HG03039 (cell line): ENCODE data around the gene CNGA1.
A peak's percentile ranks its signal among the peaks of the same experiment; 100 is the strongest.
"Not testable (repeated sequence)": the region's sequence is repeated elsewhere in the genome, so short reads cannot be mapped to it uniquely, and the experiment has no call there.

ENCODE experiments used
- ATAC-seq: cut with Tn5 transposase; IDR thresholded peaks from one replicate; pipeline ENCODE4 v1.9.1; 2021; ENCODE audit warnings: mild to moderate bottlenecking, moderate library complexity; ENCODE audit not compliant: unreplicated experiment

Gene CNGA1

DNA sequence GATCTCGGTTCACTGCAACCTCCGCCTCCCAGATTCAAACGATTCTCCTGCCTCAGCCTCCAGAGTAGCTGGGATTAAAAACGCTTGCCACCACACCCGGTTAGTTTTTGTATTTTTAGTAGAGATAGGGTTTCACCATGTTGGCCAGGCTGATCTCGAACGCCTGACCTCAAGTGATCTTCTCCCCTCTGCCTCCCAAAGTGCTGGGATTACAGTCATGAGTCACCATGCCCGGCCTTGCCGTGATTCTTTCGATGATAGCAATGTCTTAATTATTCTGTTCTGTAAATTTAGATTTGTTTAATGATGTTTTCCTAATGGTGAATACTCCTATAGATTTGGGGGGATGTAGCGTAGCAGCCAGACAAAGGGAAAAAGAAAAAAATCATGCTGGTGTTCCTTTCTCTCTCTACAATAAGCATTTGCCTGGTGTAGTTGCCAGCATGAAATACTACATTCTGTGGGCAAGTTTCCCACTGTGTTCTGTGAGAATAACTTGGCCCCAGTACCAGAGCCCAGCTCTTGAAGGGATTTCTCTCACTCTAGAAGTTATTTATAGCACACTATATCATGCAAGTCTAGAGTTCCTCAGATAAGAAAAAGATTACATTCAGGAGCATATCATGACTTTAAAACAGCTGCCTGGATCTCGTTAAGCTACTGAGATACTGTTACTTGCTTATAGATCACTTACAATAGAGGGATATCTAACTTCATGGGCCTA lies 15.5 kb upstream of the CNGA1 start:
- ATAC-seq: no peak

DNA sequence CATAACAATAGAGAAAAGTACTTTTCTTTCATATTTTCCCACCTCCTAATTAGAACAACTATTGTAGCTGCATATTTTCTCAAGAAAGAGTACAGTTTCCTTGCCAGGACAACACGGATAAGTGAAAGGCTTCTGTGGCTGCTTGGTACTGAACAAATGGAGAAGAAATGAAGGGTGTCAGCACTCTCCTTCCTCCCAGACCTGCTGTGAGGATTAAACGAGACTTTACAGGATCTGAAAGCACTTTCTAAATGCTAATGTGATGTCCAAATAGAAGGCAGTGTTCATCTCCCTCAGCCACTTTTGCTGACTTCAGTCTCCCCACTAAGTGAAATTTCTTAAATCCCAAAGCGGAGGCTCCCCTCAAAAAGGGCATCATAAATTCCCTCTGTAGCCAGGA lies 14.0 kb upstream of the CNGA1 start:
- ATAC-seq: no peak

DNA sequence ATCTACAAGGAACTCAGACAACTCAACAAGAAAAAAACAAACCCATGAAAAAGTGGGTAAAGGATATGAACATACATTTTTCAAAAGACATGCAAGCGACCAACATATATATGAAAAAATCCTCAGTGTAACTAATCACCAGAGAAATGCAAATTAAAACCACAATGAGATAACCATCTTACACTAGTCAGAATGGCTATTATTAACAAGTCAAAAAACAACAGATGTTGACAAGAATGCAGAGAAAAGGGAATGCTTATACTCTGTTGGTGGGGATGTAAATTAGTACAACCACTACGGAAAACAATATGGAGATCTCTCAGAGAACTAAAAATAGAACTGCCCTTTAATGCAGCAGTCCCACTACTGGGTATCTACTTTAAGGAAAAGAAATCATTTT lies 12.2 kb upstream of the CNGA1 start:
- ATAC-seq: peak; percentile 55

DNA sequence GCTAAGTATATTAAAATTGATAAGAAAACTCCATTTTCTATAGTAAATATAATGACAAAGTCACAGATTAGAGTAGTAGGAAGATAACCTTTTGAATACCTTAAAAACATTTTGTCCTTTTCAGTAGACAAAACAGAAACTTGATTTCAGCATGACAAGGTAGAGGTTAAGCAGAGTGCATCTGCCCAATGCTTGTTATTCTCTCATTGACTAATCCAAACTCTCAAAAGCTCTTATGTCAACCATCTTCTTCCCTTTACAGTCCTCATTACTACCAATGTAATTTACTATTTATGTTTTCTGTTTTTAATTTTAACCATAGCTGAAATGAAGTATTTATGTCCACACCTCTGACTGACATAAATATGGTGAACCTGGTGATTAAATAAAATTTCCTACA lies 11.2 kb upstream of the CNGA1 start:
- ATAC-seq: peak; percentile 64

DNA sequence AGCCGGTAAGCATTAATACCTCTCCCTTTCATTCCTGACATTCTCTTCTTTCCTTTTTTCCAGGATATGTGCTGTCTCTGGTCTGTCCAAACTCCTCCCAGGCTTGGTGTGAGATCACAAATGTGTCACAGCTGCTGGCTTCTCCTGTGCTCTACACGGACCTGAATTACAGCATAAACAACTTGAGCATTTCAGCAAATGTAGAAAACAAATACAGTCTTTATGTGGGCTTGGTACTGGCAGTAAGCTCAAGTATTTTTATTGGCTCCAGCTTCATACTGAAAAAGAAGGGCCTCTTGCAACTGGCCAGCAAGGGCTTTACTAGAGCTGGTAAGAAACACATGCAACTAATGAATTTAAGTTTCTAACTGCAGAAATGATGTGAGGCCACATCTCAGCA lies 8.5 kb upstream of the CNGA1 start:
- no peak for ATAC-seq

DNA sequence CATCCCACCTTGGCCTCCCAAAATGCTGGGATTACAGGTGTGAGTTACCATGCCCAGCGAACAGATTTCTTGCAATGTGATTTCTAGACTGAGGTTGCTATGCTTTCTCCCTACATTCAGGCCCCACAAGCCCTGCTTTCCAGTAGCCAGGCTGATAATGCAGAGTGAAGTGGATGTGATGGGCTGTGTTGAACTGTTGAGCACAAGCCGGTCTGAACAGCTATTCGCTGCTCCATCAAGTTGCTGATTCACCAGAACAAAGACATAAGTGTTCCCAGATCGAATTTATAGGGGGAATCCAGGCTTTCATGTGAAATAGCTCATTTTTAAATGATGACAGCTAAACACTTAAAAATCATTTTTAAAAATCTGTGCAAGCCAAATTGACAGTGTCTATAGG lies 8.0 kb upstream of the CNGA1 start:
- no peak for ATAC-seq

DNA sequence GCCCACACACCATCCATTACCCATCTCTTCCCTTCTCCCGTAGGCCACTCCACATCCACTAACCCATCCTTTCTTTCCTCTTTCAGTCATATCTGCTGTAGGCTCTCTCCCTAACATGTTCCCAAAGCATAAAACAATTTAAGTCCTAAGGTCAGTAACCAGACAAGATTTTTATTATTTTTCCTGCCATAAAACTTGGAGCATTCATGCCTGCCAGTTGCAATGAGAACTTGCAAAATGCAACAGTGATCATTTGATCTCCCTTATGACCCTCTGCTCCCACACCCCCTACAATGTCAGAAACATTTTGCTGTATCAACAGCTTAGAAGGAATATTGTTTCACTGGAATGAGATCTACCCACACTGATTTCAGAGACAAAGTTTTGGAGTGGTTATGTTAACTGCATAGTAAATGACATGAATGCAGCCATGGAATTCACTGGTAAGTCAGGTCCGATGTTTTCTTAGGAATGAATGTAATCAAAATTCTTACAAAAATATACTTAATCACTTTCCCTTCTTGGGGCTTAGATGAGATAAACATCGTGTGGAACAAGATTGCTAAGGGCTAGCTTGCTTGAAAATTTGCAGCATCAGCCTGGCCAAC lies 5.8 kb upstream of the CNGA1 start:
- no peak for ATAC-seq

DNA sequence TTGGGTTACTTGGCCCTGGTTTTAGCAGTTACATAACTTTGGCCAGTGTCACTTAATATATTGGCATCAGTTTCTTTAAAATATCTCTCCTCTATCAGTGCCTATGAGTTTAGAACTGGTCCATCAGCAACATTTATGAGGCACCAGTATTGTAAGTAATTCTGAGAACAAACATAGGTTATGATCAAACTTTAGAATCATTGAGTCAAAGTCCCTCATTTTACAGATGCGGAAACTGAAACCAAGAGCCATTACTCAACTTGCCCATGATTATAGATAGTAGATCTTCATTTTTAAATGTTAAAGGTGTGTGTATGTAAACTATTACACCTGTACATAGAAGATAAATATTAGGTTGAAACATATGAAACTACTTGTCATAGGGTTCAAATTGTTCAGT lies 4.6 kb upstream of the CNGA1 start:
- ATAC-seq: no peak

DNA sequence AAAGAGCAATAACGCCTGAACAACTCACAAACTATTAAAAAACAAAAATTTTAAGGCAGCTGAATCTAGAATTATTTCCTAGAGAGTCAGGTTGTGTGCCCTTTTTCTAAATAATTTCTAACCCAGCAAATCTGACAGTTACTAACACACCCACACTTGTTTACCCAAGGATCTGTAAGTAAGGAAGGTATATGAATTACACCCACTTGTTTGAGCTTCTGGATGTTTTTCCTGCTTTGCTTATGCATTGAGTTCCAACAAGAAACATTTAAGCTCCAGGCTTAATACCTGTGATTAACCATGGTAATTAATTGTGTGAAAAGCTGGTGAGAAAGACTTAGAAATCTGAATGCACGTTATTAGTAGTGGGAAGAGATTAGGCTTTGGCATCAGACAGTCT lies 1.6 kb upstream of the CNGA1 start:
- no peak for ATAC-seq

DNA sequence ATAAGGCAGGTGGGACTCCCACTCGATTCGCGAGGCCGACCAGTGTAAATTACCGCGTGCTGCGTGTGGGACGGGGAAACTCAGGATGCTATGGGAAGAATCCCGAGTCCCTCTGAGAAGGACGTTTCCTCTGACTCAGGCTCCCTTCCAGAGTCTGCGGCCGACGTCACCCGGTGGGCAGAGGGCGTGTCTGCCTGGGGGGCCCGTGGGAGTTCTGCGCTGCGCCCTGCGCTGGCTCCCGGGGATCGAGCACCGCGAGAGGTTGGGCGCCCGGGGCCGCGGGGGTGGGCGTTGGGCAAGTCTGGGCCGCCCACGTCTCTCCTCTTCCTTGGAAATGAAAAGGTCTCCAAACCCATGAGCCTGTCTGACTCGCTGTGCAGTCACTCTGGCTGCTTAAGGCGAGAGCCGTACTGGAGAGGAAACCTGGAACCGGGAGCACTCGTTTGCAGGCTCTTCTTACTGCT lies 659 bp upstream of the CNGA1 start:
- ATAC-seq: no peak

DNA sequence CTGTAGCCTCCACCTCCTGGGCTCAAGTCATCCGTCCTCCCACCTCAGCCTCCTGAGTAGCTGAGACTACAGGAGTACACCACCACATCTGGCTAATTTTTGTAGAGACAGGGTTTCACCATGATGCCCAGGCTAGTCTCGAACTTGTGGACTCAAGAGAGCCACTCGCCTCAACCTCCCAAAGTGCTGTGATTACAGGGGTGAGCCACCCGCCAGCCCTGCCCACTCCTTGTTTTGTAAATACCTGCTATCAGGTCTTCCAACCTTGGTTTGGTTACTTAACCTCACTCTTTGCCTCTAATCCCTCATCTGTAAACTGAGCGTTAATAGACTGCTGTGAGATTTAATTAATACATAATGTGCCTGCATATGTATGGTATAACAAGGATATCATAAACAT lies 803 bp downstream of the CNGA1 start:
- ATAC-seq: no peak

DNA sequence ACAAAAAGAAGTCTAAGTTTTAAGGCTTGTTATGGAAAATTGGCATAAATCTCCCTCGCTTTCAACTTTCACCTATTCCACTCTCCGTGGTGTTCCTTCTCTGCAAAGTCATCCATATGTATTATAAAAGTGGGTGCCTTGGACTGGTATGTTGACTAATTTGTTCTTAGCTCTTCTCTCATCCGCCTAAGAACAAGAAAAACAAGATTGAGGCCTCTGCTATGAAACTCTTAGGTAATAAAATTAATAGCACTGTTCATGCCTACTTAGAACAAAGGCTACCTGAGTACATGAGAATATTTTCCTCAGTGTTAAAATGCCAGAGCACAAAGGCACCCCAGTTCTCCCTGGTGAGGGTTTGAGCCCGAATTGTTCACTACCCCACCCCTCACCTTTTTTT lies 1.3 kb downstream of the CNGA1 start:
- ATAC-seq: no peak

DNA sequence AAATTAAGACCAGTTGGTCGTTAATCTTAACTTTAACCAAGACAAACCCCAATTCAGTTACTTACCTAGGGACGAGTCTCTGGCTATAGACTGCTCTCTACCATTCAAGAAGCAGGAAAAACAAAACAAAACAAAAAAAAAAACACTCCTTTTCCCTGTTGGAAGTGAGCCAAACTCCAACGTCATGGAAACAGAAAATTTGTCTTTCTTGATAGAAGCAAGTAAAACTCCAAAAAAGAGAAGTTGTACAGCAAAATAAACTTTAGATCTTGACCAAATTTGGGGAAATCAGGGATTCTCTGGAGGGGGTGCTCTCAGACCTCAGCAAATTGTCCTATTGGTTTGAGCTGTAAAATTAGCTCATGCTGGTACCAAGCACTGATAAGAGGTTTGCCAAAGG lies 3.7 kb downstream of the CNGA1 start:
- ATAC-seq: no peak

DNA sequence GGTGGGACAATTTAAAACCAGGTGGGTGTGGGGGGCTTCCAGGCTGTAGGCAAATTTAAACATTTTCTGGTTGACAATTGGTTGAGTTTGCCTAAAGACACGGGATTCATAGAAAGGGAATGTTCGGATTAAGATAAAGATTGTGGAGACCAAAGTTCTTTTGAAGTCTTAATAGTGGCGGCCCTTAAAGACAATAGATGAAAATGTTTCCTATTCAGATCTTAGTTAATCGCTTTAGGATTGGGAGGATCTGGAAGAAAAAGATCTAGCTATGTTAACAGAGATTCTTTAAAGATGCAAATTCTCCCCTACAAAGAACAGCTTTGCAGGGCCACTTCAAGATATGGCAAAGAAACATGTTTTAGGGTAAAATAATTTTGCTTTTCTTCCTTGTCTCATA lies 4.8 kb downstream of the CNGA1 start:
- no peak for ATAC-seq

DNA sequence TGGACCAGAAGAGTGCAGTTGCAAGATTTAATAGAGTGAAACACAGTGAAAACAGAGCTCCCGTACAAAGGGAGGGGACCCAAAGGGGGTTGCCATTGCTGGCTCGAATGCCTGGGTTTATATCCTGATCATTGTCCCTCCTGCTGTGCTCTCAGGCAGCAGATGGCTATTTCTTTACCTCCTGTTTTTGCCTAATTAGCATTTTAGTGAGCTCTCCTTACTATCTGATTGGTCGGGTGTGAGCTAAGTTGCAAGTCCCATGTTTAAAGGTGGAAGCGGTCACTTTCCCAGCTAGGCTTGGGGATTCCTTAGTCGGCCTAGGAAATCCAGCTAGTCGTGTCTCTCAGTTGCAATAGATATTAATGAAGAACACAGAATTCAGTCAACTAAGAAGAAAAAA lies 5.6 kb downstream of the CNGA1 start:
- not testable (repeated sequence) for ATAC-seq

DNA sequence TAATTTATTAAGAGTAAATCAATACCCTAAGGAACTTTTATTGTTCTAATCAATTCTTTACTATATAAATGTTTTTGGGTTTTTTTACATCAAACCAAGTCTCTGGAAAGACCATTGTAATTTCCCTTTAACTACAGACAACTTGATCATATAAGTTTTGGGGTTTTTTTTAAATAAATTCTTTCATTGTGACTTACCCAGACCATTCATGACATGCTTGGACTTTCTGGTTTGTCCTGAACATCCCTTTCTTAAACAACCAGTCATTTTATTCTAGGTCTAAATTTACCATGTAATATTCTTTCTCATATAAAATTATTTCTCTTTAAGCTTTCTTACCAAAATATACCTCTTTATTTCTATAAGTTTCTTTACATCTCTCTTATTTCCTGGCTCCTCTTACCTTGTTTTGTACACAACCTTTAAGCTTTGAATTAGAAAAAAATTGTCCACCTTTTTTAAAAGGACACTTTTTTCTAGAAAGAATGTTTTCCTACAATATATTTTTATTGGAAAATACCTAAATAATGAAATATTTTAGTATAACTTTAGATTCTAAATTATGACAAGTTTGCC lies 8.4 kb downstream of the CNGA1 start:
- ATAC-seq: no peak

DNA sequence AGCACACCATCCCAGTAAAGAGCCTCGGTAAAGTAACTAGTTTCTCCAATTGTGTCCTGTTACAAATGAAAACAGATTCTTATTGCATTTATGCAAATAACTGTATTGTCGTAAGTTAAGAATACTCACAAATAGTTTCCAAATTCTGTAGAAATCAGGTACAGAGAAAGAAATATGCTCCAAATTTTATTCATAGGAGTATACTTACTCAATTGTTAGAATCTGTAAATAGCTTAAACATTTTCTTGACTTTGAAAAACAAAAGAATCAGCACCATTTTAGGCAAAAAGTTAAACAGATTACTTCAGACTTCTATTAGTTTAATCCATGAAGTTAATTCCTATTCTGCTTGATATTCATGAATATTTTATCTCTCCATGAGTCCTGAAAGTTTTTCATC lies 10.7 kb downstream of the CNGA1 start:
- ATAC-seq: no peak

DNA sequence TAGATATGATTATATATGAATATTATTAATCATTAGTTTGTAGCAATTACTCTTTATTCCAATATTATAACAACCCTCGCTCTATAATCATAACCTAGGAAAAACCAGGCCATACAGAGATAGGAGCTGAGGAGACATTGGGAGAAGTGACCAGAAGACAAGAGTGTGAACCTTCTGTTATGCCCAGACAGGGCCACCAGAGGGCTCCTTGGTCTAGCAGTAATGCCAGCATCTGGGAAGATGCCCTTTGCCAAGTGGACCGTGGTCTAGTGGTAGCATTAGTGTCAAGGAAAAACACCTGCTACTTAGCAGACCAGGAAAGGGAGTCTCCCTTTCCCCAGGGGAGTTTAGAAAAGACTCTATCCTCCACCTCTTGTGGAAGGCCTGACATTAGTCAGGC lies 12.9 kb downstream of the CNGA1 start:
- not testable (repeated sequence) for ATAC-seq

DNA sequence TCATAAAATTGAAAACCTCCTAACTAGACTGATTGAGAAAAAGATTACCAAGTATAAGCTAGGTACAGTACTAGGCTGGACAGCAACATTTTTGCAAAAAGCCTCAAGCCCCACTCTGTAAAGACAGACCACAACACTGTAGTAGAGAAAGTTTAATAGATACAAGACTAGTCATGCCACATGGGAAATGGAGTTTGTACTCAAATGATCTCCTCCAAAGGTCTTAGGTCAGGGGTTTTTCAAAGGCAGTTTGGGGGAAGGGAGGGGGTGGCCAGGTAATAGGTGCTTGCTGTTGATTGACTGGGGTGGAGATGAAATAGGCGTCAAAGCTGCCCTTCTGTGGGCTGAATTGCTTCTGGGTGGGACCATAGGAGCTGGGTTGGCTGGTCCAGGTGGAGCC lies 14.2 kb downstream of the CNGA1 start:
- no peak for ATAC-seq

DNA sequence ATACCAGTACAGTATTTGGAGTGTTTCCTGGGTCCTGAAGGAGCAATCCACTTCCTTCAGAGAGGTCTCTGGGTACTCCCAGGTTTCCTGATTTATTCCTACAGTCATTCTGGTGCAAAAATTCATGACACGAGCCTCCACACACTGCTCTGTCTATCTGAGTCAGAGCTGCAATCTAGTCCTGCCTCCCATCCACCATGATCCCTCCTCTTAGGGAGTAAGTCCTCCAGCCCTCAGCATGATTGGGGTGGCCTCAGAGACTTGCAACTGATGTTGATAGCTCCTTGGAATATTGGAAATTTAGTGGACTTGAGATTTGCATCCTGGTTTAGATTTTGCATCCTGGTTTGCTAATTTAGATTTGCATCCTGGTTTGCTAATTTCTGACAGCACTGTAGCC lies 20.5 kb downstream of the CNGA1 start:
- ATAC-seq: no peak

DNA sequence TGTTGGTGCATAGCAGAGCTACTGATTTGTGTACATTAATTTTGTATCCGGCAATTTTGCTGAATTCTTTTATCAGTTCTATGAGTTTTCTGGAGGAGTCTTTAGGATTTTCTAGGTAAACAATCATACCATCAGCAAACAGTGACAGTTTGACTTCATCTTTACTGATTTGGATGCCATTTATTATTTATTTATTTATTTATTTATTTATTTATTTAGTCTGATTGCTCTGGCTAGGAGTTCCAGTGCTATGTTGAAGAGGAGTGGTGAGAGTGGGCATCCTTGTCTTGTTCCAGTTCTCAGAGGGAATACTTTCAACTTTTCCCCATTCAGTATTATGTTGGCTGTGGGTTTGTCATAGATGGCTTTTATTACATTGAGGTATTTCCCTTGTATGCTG lies 24.0 kb downstream of the CNGA1 start:
- ATAC-seq: not testable (repeated sequence)

DNA sequence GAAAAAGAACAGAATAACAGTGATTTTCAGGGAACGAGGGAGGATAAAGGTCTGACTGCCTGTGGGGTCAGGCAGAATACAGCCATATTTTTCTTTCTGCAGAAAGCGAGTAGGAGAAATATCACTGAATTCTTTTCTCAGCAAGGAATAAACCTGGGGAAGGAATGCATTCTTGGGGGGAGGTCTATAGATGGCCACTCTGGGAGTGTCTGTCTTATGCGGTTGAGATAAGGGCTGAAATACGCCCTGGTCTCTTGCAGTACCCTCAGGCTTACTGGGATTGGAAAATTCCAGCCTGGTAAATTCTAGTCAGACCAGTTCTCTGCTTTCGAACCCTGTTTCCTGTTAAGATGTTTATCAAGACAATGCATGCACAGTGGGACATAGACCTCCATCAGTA lies 26.3 kb downstream of the CNGA1 start:
- no peak for ATAC-seq

DNA sequence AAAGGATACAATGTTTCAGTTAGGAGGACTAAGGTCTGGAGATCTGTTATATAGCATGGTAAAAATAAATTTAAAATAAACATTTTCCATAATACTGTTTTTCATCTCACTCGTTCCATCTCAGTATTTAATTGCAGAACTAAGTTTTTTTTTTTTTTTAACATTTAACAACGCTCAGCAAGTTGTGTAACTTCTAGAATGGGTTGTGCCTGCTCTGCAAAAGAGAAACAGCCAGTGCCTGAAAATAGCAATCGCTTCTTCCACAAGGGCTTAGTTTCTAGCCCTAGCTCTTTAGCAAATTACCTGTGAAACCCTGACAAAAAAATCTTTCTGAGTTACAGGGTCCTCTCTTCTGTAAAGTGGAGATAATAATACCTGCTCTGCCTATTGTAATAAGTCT lies 41.9 kb downstream of the CNGA1 start:
- no peak for ATAC-seq
